HG02798 (cell line): ENCODE data around the gene TLK2.
A peak's percentile ranks its signal among the peaks of the same experiment; 100 is the strongest.
"Not testable (repeated sequence)": the region's sequence is repeated elsewhere in the genome, so short reads cannot be mapped to it uniquely, and the experiment has no call there.

Experiments used
- ATAC-seq: cut with Tn5 transposase; IDR thresholded peaks from one replicate; pipeline ENCODE4 v1.9.1; 2021; ENCODE audit warnings: mild to moderate bottlenecking; ENCODE audit not compliant: unreplicated experiment, poor library complexity

Gene TLK2

GRCh38 chr17:62478424-62478879 is at the start of gene TLK2:
TLK2 (plus strand) TSS chr17:62478825; CDS start chr17:62481126, 2,301 bp downstream.
- ATAC-seq, result peak; percentile 83

DNA sequence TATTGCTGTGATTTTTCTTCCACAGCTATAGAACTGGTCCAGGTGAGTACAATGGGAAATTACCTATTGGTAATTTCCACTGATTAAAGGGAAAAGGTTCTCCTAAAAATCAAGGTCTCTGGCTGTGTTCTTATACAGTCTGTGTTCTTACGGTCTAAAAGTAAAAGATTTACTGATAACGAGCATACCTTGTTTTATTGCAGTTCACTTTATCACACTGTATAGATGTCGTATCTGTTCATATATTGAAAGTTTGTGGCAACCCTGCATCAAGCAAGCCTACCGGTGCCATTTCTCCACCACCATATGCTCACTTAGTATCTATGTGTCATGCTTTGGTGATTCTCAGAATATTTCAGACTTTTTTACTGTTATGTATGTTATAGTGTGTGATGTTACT is 43.4 kb upstream of the TLK2 start:
- ATAC-seq, result not testable (repeated sequence)

DNA sequence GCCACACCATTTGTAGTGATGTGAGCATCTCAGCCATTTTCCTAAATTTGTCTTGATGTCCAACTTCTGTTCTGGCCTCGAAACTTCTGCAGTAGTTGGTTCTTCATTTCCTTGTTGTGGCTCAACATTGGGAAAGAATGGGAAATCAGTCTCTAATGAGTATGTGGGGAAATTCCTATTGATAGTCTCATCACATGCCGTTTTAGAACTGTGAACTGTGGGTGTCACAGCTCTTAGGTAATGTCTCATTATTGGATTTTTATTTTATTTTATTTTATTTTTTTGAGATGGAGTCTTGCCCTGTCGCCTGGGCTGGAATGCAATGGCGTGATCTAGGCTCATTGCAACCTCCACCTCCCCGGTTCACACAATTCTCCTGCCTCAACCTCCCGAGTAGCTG is 37.4 kb upstream of the TLK2 start:
- not testable (repeated sequence) for ATAC-seq

GRCh38 chr17:62444063-62444462 is 34.6 kb upstream of the TLK2 start:
- ATAC-seq, result no peak

- not testable (repeated sequence) for ATAC-seq
These were observed 32.8 kb upstream of the TLK2 start for GRCh38 chr17:62445791-62446190.

- ATAC-seq, result not testable (repeated sequence)
These were observed 26.4 kb upstream of the TLK2 start for GRCh38 chr17:62452195-62452594.

DNA sequence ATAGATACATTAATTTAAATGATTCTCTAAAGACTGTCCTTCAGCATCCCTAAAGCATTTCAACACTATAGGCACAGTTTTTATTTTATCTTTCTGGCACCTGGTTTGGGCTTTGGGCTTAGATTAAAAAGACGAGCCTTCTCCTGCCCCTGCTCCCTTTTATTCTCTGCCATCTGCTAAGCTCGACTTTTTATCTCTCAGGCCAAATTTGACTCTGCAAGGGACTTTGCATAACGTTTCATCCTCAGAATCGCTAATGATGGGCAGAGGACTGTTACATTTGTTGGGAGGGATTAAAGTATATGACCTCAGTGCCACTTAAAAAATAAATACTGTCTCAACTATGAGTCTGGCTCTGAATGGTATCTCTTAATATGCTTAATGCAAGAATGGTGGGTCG is 25.6 kb upstream of the TLK2 start:
- not testable (repeated sequence) for ATAC-seq

GRCh38 chr17:62453656-62454055 is 25.0 kb upstream of the TLK2 start:
- ATAC-seq, result peak; percentile 26

- peak; percentile 57 for ATAC-seq
These were observed 24.5 kb upstream of the TLK2 start for GRCh38 chr17:62454111-62454510.

DNA sequence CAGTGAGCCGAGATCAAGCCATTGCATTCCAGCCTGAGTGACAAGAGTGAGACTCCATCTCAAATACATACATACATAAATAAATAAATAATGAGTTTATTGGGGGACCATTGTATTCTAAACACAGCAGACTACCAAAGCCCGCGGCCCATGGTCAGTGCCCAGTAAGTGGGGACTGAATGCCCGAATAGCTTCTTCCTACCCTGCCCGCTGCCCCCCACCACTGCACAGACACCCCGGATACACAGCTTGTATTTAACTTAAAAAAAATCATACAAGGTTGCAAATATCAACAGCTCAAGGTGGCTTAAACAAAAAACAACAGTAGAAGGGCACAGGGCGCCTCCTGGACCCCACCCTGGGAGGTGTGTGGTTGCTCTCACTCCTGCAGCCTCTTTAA is 22.6 kb upstream of the TLK2 start:
- no peak for ATAC-seq

DNA sequence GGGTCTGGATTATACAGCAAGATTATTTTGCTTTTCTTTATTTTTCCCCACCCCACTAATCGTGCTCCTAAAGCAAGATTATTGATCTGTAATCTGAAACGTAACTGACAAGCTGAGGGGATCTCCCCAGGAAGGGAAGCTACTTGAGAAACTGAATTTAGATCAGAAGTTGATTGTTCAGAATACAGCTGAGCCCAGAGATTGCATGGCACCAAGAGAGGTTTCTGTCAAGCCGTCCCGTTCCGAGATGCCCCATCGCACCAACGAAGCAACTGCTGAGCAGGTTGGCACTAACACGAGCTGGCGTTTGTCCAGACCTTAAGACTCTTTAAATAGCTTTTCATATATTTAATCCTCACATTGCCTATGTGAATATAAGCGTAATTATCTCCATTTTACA is 20.1 kb upstream of the TLK2 start:
- ATAC-seq, result peak; percentile 32

DNA sequence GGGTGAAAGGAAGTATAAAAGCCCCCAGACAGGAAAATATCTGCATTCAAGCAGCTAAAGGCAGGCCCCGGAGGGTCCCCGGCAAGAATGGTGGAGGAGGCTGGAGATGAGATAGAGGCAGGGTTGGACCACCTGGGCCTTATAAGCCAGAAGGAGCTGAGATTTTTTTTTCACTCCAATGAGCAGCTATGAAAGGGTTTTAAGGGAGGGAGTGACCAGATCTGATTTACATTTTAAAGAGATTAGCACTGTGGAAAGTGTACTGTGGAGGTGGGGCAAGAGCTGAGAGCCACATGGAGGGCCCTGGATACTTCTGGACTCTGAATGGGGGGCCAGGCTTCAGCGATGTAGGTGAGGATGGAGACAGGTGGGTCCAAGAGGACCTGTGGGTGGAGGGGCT is 14.2 kb upstream of the TLK2 start:
- not testable (repeated sequence) for ATAC-seq

DNA sequence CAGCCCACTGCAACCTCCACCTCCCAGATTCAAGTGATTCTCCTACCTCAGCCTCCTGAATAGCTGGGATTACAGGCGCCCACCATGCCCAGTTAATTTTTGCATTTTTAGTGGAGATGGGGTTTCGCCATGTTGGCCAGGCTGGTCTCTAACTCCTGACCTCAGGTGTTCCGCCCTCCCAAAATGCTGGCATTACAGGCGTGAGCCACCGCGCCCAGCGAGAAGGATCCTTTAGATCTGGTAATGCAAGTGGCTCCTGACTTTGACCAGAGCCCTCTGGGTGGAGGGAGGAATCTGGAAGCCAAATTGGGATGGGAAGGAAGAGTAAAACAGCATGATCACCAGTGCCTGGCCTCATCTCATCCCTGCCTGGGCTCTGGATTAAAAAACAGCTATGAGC is 13.4 kb upstream of the TLK2 start:
- not testable (repeated sequence) for ATAC-seq

GRCh38 chr17:62470666-62471379 is 7.8 kb upstream of the TLK2 start:
- not testable (repeated sequence) for ATAC-seq

- not testable (repeated sequence) for ATAC-seq
These were observed 7.2 kb upstream of the TLK2 start for GRCh38 chr17:62471380-62471880.

DNA sequence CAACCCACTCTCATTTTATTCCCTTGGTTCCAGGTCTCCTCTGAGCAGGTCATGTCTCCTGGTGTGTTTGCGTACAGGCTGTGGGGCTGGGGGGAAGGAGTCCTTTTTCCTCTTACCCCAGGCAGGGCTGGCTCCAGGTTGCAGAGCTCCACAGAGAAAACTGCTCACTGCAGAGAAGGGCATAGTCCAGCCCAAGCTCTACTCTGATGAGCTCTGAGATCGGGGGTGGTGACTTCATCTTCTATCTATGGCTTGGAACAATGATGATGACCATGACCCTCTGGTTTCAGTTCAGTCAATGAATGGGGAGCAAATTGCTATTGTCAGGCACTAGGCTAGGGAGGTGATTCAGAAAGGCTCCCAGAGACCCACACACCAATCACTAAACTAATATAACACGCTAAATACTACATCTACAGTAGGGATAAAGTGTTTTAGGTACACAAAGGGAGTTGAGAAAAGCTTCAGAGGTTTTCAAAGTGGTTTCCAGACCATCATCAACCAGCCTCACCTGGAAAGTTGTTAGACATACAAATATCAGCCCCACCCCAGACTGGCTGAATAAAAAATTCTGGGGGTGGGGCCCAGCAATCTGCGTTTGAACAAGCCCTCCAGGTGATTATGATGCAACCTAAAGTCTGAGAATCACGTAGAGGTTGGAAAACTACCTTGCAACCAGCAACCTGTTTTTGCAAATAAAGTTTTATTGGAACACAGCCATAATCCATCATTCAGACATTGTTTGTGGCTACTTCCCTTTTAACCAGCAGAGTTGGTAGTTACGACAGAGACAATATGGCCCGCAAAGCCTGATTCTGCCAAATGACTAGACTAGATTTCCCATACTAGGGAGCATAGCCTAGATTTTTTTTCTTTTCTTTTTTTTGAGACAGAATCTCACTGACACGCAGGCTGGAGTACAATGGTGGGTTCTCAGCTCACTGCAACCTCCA is 5.3 kb upstream of the TLK2 start:
- not testable (repeated sequence) for ATAC-seq

GRCh38 chr17:62477111-62477510 is 1.5 kb upstream of the TLK2 start:
- not testable (repeated sequence) for ATAC-seq

GRCh38 chr17:62477718-62478408 is 762 bp upstream of the TLK2 start:
- ATAC-seq, result peak; percentile 30

- peak; percentile 40 for ATAC-seq
These were observed 434 bp downstream of the TLK2 start for GRCh38 chr17:62478880-62479638.
